MCF 10A (cell line): ENCODE data around the gene MTG2. TPM values are rescaled to one million over a fixed set of nuclear protein-coding genes. Genes with fewer than 3 reads are reported as not detected.

Experiments used
- BruUV-seq: library from RNA; stranded (reverse); fragments of 400-500 nt; replicated peaks from 2 replicates; lab custom pipeline; 2021; lab: Mats Ljungman, UMichigan
- CTCF ChIA-PET: fragments of 300-600 bp; sonication (Branson Sonifier 250); formaldehyde crosslinking; extraction: SDS; loops from one replicate; lab custom pipeline; 2021; ENCODE audit warnings: antibody characterized with exemption, inconsistent platforms; lab: Yijun Ruan, JAX
- POLR2A ChIA-PET: fragments of 300-600, 350-650 bp; sonication (Branson Sonifier 250); formaldehyde crosslinking; extraction: SDS; loops from one replicate; lab custom pipeline; 2020; ENCODE audit warnings: antibody characterized with exemption, inconsistent platforms; lab: Yijun Ruan, JAX
- DNase-seq: peaks from one replicate; pipeline ENCODE4 v3.0.0-alpha.2; 2018; ENCODE audit not compliant: unreplicated experiment
- H3K27ac Mint-ChIP-seq: one replicate; pipeline ENCODE4 v1.8.0; 2022; ENCODE audit warnings: mild to moderate bottlenecking, low read depth, mixed read lengths; ENCODE audit not compliant: unreplicated experiment
- H3K27me3 Mint-ChIP-seq: one replicate; pipeline ENCODE4 v1.8.0; 2022; ENCODE audit warnings: mixed read lengths; ENCODE audit not compliant: insufficient read depth, unreplicated experiment
- H3K36me3 Mint-ChIP-seq: one replicate; pipeline ENCODE4 v1.8.0; 2022; ENCODE audit warnings: mild to moderate bottlenecking, moderate library complexity, mixed read lengths; ENCODE audit not compliant: insufficient read depth, unreplicated experiment
- H3K4me1 Mint-ChIP-seq: one replicate; pipeline ENCODE4 v1.8.0; 2022; ENCODE audit warnings: mixed read lengths; ENCODE audit not compliant: insufficient read depth, unreplicated experiment
- H3K4me3 Mint-ChIP-seq: one replicate; pipeline ENCODE4 v1.8.0; 2022; ENCODE audit warnings: mild to moderate bottlenecking, moderate library complexity, mixed read lengths; ENCODE audit not compliant: unreplicated experiment
- H3K9me3 Mint-ChIP-seq: one replicate; pipeline ENCODE4 v1.8.0; 2022; ENCODE audit warnings: mixed read lengths; ENCODE audit not compliant: unreplicated experiment
- intact Hi-C: fragments of 100-400 bp; cut with micrococcal nuclease; formaldehyde crosslinking; loops from 2 replicates; pipeline ENCODE4 v1.14.1; 2022
- total RNA-seq: library from RNA; stranded (reverse); gene quantifications from 2 replicates; pipeline ENCODE4 v1.2.3, GENCODE V29; 2022
- TF ChIP-seq, protein P1 (sequence below): fragments of 200-600 bp; IDR thresholded peaks from one replicate; pipeline ENCODE4 v1.8.0; 2022; ENCODE audit warnings: antibody characterized with exemption, mild to moderate bottlenecking; ENCODE audit not compliant: unreplicated experiment

The MTG2 gene
- total RNA-seq, 1 experiment from 2014 or later = 61.0 TPM

DNA sequence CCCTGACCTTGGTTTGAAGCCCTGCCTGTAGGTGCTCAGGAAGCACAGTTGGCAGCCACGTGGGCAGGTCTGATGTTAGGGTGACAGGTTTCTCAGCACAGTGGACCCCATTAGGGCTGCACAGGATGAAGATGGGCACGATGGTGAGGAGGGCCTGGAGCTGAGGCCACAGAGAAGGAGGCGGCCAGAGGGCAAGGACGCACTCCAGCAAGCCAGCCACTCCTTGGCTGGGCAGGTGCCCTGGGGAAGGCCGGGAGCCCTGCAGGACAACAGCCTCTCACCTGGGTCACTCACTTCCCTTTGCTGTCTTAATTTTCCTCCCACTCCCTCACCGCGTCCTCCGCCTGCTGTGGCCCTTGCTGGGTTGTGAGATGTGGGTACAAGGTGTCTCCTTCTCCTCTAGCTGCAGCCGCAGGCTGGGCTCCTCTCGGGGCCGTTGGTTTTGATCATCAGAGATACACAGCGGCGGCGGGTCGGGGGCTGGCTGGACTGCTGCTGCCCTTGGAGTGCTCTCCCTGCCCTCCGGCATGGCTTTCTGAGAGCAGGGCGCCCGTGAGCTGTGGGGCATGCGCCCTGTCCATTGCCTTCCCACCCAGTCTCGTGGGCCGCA, 61.2 kb downstream of the MTG2 start:
- TF ChIP-seq, protein P1, sequence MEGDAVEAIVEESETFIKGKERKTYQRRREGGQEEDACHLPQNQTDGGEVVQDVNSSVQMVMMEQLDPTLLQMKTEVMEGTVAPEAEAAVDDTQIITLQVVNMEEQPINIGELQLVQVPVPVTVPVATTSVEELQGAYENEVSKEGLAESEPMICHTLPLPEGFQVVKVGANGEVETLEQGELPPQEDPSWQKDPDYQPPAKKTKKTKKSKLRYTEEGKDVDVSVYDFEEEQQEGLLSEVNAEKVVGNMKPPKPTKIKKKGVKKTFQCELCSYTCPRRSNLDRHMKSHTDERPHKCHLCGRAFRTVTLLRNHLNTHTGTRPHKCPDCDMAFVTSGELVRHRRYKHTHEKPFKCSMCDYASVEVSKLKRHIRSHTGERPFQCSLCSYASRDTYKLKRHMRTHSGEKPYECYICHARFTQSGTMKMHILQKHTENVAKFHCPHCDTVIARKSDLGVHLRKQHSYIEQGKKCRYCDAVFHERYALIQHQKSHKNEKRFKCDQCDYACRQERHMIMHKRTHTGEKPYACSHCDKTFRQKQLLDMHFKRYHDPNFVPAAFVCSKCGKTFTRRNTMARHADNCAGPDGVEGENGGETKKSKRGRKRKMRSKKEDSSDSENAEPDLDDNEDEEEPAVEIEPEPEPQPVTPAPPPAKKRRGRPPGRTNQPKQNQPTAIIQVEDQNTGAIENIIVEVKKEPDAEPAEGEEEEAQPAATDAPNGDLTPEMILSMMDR = no peak
- Mint-ChIP-seq H3K4me3 (no peak overlapping the region), H3K27ac (no peak overlapping the region), H3K36me3 (peaks cover 6% of the 10 kb centered on the region), H3K9me3 (no peaks in the 10 kb centered on the region), H3K4me1 (peaks cover 6% of the 10 kb centered on the region), H3K27me3 (no peaks in the 10 kb centered on the region)
- ChIA-PET POLR2A (interaction anchor here (0.5 kb wide), 1 partner anchor 60 kb away, joined by 3 read pairs; no protein-coding TSS in a partner anchor), CTCF (interaction anchor here (0.8 kb wide), 1 partner anchor 234 kb away, joined by 4 read pairs; no protein-coding TSS in a partner anchor)
- DNase-seq = no peak
- BruUV-seq = no TSS peak
- intact Hi-C loops = no loop called here

DNA sequence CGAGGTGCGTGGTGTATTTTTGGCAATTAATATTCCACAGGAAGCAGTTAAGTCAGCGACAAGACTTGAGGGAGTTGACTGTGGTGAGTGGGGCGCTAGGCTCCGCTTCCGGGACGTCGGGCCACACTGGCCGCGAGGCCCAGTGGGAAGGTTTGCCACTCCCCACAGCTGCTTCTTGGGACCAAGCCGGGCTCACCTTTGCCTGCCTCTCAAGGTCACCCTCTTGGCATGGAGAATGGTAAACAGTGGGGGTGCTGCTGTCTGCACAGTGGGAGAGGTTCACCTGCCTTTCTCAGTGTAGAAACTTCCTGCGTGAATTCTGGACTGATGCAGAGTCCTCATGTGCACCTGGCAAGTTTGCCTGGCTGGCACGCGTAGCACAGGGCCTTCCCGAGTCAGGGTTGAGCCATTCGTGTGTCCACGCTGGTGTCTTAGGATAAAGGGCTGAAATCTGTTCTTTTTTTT, 61.8 kb downstream of the MTG2 start:
- Mint-ChIP-seq H3K27ac (no peak overlapping the region), H3K36me3 (peaks cover 6% of the 10 kb centered on the region)

DNA sequence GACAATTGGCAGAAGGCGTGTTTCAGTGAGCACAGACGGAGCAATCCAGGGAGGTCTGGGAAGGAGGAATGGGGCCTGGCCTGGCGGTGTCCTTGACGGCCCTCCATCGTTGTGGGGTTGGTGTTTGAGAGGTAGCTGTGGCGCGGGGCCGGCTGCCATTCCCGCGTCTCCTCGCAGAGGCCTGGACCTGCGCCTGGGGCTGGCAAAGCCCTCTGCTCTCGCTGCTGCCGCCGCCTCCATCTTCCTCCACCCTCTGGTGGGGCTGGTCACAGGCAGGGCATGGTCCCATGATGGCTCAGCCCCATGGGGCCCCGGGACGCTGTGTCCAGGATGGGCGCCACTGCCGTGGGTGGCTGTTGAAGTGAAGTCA, 63.1 kb downstream of the MTG2 start:
- Mint-ChIP-seq H3K4me1 (peaks cover 6% of the 10 kb centered on the region), H3K9me3 (no peaks in the 10 kb centered on the region), H3K36me3 (peaks cover 12% of the 10 kb centered on the region), H3K27me3 (no peaks in the 10 kb centered on the region), H3K4me3 (no peak overlapping the region), H3K27ac (no peak overlapping the region)
- ChIA-PET CTCF (interaction anchor here (0.5 to 1.0 kb wide), 3 partner anchors 105 to 219 kb away, joined by 3 read pairs; no protein-coding TSS in a partner anchor), POLR2A (interaction anchor here (0.8 kb wide), 1 partner anchor 11 kb away, joined by 3 read pairs; no protein-coding TSS in a partner anchor)
- DNase-seq = no peak
- intact Hi-C loops = no loop called here
- BruUV-seq = no TSS peak
- TF ChIP-seq, protein P1 = no peak

More for the DNA sequence above, 61.8 kb downstream of the MTG2 start:
- H3K27me3 Mint-ChIP-seq = no peaks in the 10 kb centered on the region
- H3K4me3 Mint-ChIP-seq = no peak overlapping the region
- TF ChIP-seq, protein P1 = no peak
- ChIA-PET CTCF (interaction anchor here (0.9 kb wide), 1 partner anchor 218 kb away, joined by 3 read pairs; no protein-coding TSS in a partner anchor), POLR2A (interaction anchor here (0.6 kb wide), 1 partner anchor 47 kb away, joined by 3 read pairs; no protein-coding TSS in a partner anchor)
- BruUV-seq = no TSS peak
- peaks cover 6% of the 10 kb centered on the region for H3K4me1 Mint-ChIP-seq
- H3K9me3 Mint-ChIP-seq = no peaks in the 10 kb centered on the region
- intact Hi-C loops = no loop called here
- no peak for DNase-seq

DNA sequence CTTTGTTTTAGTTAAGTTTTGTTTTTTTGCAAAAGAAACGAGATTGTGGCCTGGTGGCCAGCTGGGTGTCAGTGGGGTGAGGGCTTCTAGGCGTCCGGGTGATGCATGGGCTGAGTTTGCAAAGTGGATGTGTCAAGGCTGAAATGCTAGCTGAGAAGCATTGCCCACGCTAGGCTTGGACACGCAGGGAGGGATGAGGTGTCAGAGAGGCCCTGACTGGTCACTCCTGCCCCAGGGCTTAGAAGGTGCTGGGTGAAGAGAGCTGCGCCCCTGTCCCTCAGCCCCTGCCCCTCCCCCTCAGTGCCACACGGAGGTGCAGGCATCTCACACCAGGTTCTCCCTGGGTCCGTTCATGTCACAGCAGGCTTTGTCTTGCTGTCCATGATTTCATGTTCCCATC, 63.6 kb downstream of the MTG2 start:
- POLR2A ChIA-PET = no interaction called here
- H3K4me3 Mint-ChIP-seq = no peak overlapping the region

More for the DNA sequence above, 63.6 kb downstream of the MTG2 start:
- intact Hi-C loops = no loop called here
- CTCF ChIA-PET = interaction anchor here (0.5 to 1.0 kb wide), 3 partner anchors 104 to 136 kb away, joined by 3 read pairs; no protein-coding TSS in a partner anchor
- H3K4me1 Mint-ChIP-seq = peaks cover 2% of the 10 kb centered on the region
- TF ChIP-seq, protein P1 = no peak
- no peak overlapping the region for H3K27ac Mint-ChIP-seq
- BruUV-seq = no TSS peak
- peaks cover 12% of the 10 kb centered on the region for H3K36me3 Mint-ChIP-seq
- no peaks in the 10 kb centered on the region for H3K27me3 Mint-ChIP-seq
- DNase-seq = no peak
- no peaks in the 10 kb centered on the region for H3K9me3 Mint-ChIP-seq
